ENCODE data around the gene ASMTL. TPM values are rescaled to one million over a fixed set of nuclear protein-coding genes. Genes with fewer than 3 reads are reported as not detected.

ASMTL gene
- total and polyA plus RNA-seq, 2 of the 13 experiments (the other 11 are each of a cell fraction or from before 2014, with no cell fraction given) = 5.6 to 16.3 TPM

GRCh38 chrX:1481636-1482529, 29.2 kb upstream of the ASMTL start (continued):
- TF ChIP-seq, protein P1, sequence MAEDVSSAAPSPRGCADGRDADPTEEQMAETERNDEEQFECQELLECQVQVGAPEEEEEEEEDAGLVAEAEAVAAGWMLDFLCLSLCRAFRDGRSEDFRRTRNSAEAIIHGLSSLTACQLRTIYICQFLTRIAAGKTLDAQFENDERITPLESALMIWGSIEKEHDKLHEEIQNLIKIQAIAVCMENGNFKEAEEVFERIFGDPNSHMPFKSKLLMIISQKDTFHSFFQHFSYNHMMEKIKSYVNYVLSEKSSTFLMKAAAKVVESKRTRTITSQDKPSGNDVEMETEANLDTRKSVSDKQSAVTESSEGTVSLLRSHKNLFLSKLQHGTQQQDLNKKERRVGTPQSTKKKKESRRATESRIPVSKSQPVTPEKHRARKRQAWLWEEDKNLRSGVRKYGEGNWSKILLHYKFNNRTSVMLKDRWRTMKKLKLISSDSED (CRISPR knock-in tag; IDR thresholded peaks at IDR 0.05) = no peak
- no peak for TF ChIP-seq ZNF333 (CRISPR knock-in tag; IDR thresholded peaks at IDR 0.05; ENCODE audit: borderline replicate concordance)
- TF ChIP-seq AHDC1 (CRISPR knock-in tag; IDR thresholded peaks at IDR 0.05; ENCODE audit: borderline replicate concordance) = peak; percentile 71
- TF ChIP-seq POLR2AphosphoS5 (IDR thresholded peaks at IDR 0.05; ENCODE audit: low read depth, low read length) = peak; percentile 38; the same call in 1 of the 2 replicates
- TF ChIP-seq NFE2L1 (CRISPR knock-in tag; IDR thresholded peaks at IDR 0.05; ENCODE audit: borderline replicate concordance) = no peak
- TF ChIP-seq MAZ (IDR thresholded peaks at IDR 0.05; ENCODE audit: borderline replicate concordance, low read depth, low read length) = no peak
- TF ChIP-seq MAZ (CRISPR knock-in tag; IDR thresholded peaks at IDR 0.05; ENCODE audit: low read depth) = no peak
- TF ChIP-seq HNF1A (IDR thresholded peaks at IDR 0.05; ENCODE audit: low read depth) = no peak
- peak; percentile 46; the same call in 1 of the 2 replicates for TF ChIP-seq HNF1A (CRISPR knock-in tag; IDR thresholded peaks at IDR 0.05; ENCODE audit: borderline replicate concordance)
- TF ChIP-seq ZNF510 (CRISPR knock-in tag; IDR thresholded peaks at IDR 0.05; ENCODE audit: low read depth) = no peak; the same call in 1 of the 2 replicates
- TF ChIP-seq ZNF10 (CRISPR knock-in tag; IDR thresholded peaks at IDR 0.05; ENCODE audit: borderline replicate concordance, low read depth) = no peak
